Duodenal mucosa (tissue), 2 donors: ENCODE data around the gene ADAMTS17.
"Not testable (repeated sequence)": the region's sequence is repeated elsewhere in the genome, so short reads cannot be mapped to it uniquely, and the experiment has no call there.

Experiments used
- H3K27ac ChIP-seq: one replicate; pipeline ENCODE4 v1.7.0; 2013; ENCODE audit warnings: low read depth, low read length
- H3K27me3 ChIP-seq, 2 donors: one replicate each; pipeline ENCODE4 v1.7.0; 2013; ENCODE audit warnings: low read length in 2 of 2, control low read depth in 1 of 2; ENCODE audit not compliant: insufficient read depth in 2 of 2, control insufficient read depth in 1 of 2
- H3K36me3 ChIP-seq, 2 donors: one replicate each; pipeline ENCODE4 v1.7.0; 2013; ENCODE audit warnings: low read length in 2 of 2, control low read depth in 1 of 2; ENCODE audit not compliant: insufficient read depth in 2 of 2, control insufficient read depth in 1 of 2
- H3K4me1 ChIP-seq, 2 donors: one replicate each; pipeline ENCODE4 v1.7.0; 2013; ENCODE audit warnings: low read length in 2 of 2, control low read depth in 1 of 2; ENCODE audit not compliant: insufficient read depth in 2 of 2, control insufficient read depth in 1 of 2
- H3K4me3 ChIP-seq, 2 donors: one replicate each; pipeline ENCODE4 v1.7.0; 2013; ENCODE audit warnings: low read length in 2 of 2, low read depth in 1 of 2
- H3K9ac ChIP-seq, 2 donors: one replicate each; pipeline ENCODE4 v1.7.0; 2013; ENCODE audit warnings: low read length in 2 of 2, low read depth in 1 of 2
- H3K9me3 ChIP-seq, 2 donors: one replicate each; pipeline ENCODE4 v1.7.0; 2013; ENCODE audit warnings: low read length in 2 of 2, control low read depth in 1 of 2; ENCODE audit not compliant: control insufficient read depth in 1 of 2

ADAMTS17 gene

GRCh38 chr15:99929266-99929665 lies 412.5 kb downstream of the ADAMTS17 start:
- Histone ChIP-seq H3K4me1 (peaks cover 6 to 14% of the 10 kb centered on the region in 2 donors), H3K36me3 (no peaks in the 10 kb centered on the region), H3K9me3 (no peaks in the 10 kb centered on the region), H3K27me3 (no peaks in the 10 kb centered on the region), H3K27ac (no peak overlapping the region), H3K4me3 (no peak overlapping the region), H3K9ac (no peak overlapping the region)

GRCh38 chr15:99928429-99928981 lies 413.3 kb downstream of the ADAMTS17 start:
- peak overlapping the region; percentile 63 to 77 for H3K4me3 ChIP-seq
- no peaks in the 10 kb centered on the region for H3K9me3 ChIP-seq
- H3K9ac ChIP-seq: peak overlapping the region; percentile 52 to 54
- no peaks in the 10 kb centered on the region for H3K27me3 ChIP-seq
- peak overlapping the region; percentile 70 for H3K27ac ChIP-seq
- H3K4me1 ChIP-seq: peaks cover 6 to 14% of the 10 kb centered on the region in 2 donors
- no peaks in the 10 kb centered on the region for H3K36me3 ChIP-seq

GRCh38 chr15:99926532-99926931 lies 415.2 kb downstream of the ADAMTS17 start:
- H3K9ac ChIP-seq, H3K9me3 ChIP-seq, H3K4me3 ChIP-seq, H3K27ac ChIP-seq, H3K27me3 ChIP-seq, H3K36me3 ChIP-seq: not testable (repeated sequence)
- peaks cover 6 to 14% of the 10 kb centered on the region in 2 donors for H3K4me1 ChIP-seq

DNA sequence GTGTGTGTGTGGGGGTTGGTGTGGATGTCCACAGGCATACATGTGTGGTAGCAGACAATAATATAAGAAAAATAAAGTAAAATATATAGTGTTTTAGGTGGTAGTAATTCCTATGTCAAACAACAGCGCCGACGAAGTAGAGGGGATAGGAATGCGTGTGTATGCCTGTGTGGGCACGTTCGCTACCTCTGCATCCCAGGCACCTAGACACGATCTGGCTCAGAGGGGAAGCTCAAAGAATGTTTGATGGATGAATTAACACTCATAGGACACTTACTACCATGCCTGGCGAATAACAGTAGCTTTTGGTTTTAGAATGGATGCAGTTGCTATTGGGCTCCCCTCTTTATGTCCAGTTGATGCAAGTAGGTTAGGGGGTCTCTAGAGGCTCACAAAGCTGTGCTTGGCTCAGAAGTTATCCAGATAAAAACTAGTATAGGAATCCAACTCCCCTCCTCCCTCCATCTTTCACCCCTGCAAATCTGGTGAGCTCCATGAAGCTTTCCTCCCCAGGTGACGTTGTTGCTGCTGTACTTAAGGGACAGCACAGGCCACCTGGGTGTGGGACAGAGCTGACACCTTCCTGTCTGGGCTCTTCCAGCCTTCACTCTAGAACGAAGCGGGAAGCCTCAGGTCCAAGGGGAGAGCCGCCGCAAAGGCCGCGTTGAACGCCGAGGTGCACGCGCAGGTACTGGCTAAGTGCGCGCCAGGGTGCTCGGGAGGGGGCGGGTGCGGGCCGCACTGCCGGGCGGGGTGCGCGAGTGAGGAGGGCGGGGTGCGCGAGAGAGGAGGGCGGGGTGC lies 415.9 kb downstream of the ADAMTS17 start:
- Histone ChIP-seq H3K9ac (no peak overlapping the region), H3K4me3 (peak overlapping the region; percentile 55 to 65), H3K27me3 (peaks cover 5 to 7% of the 10 kb centered on the region in 2 donors), H3K27ac (no peak overlapping the region), H3K9me3 (no peaks in the 10 kb centered on the region), H3K4me1 (peaks cover 6 to 14% of the 10 kb centered on the region in 2 donors), H3K36me3 (no peaks in the 10 kb centered on the region)

- no peak overlapping the region for H3K4me3 ChIP-seq
- no peak overlapping the region for H3K9ac ChIP-seq
Observed at GRCh38 chr15:99923711-99924110, 418.1 kb downstream of the ADAMTS17 start.

More at GRCh38 chr15:99923711-99924110, 418.1 kb downstream of the ADAMTS17 start:
- Histone ChIP-seq H3K9me3 (no peaks in the 10 kb centered on the region), H3K27me3 (peaks cover 5 to 7% of the 10 kb centered on the region in 2 donors), H3K4me1 (peaks cover 3 to 11% of the 10 kb centered on the region in 2 donors), H3K27ac (no peak overlapping the region), H3K36me3 (no peaks in the 10 kb centered on the region)
